Ascending aorta (tissue), 2 donors: ENCODE data around the gene AUTS2. TPM values are rescaled to one million over a fixed set of nuclear protein-coding genes. Genes with fewer than 3 reads are reported as not detected.

ENCODE experiments used
- DNase-seq, 2 donors: peaks; one replicate each; pipeline ENCODE4 v3.0.0-alpha.2; 2019; ENCODE audit warnings: low spot score in 2 of 2
- H3K27ac ChIP-seq, 2 donors: fragments of 200-600 bp; sonication (generic); one replicate each; pipeline ENCODE4 v1.5.1; 2016 to 2017; ENCODE audit warnings: mild to moderate bottlenecking in 1 of 2
- H3K27me3 ChIP-seq: fragments of 200-600 bp; sonication (generic); one replicate; pipeline ENCODE4 v1.5.1; 2017
- H3K36me3 ChIP-seq, 2 donors: fragments of 200-600 bp; sonication (generic); one replicate each; pipeline ENCODE4 v1.5.1; 2016
- H3K4me1 ChIP-seq, 2 donors: fragments of 200-600 bp; sonication (generic); one replicate each; pipeline ENCODE4 v1.5.1; 2016 to 2017; ENCODE audit warnings: mild to moderate bottlenecking in 1 of 2
- H3K4me3 ChIP-seq, 2 donors: fragments of 200-600 bp; sonication (generic); one replicate each; pipeline ENCODE4 v1.5.1; 2016 to 2017; ENCODE audit warnings: mild to moderate bottlenecking in 1 of 2
- H3K9me3 ChIP-seq, 2 donors: fragments of 200-600 bp; sonication (generic); one replicate each; pipeline ENCODE4 v1.5.1; 2016
- CTCF ChIP-seq, 3 experiments: fragments of 200-600 bp in 2 of 3; fragments of 450-650 bp in 1 of 3; sonication (generic) in 2 of 3; IDR thresholded peaks; one replicate each; pipeline ENCODE4 v1.5.1; 2016 to 2019; ENCODE audit warnings: antibody characterized with exemption in 3 of 3, mild to moderate bottlenecking in 1 of 3, moderate library complexity in 1 of 3
- intact Hi-C: fragments of 100-400 bp; cut with DNase I; formaldehyde crosslinking; loops from one replicate; pipeline ENCODE4 v1.15.1; 2023
- total RNA-seq: library from RNA; depleted of rRNA; stranded (reverse); fragments of >200 nt; gene quantifications from one replicate; pipeline ENCODE4 v1.1.0, GENCODE V29; 2016

The AUTS2 gene
- total RNA-seq, 1 donor from 2014 or later: 90.4 TPM

- DNase-seq: no peak
- intact Hi-C loops: no loop called here
- TF ChIP-seq CTCF (IDR thresholded peaks at IDR 0.05): no peak
- H3K27ac ChIP-seq: no peak overlapping the region
- H3K4me1 ChIP-seq: peaks cover 0 to 3% of the 10 kb centered on the region in 2 donors
- no peaks in the 10 kb centered on the region for H3K9me3 ChIP-seq
- no peak overlapping the region for H3K4me3 ChIP-seq
- no peaks in the 10 kb centered on the region for H3K36me3 ChIP-seq
- no peaks in the 10 kb centered on the region for H3K27me3 ChIP-seq
These were observed 1056.7 kb downstream of the AUTS2 start for GRCh38 chr7:70654979-70655378.

- Histone ChIP-seq H3K27ac (no peak overlapping the region), H3K36me3 (no peaks in the 10 kb centered on the region), H3K9me3 (no peaks in the 10 kb centered on the region), H3K4me1 (peaks cover 0 to 3% of the 10 kb centered on the region in 2 donors), H3K27me3 (no peaks in the 10 kb centered on the region), H3K4me3 (no peak overlapping the region)
- no peak for DNase-seq
- intact Hi-C loops: no loop called here
- no peak for TF ChIP-seq CTCF (IDR thresholded peaks at IDR 0.05)
These were observed 1057.4 kb downstream of the AUTS2 start for GRCh38 chr7:70655694-70656093.

GRCh38 chr7:70657571-70657970 lies 1059.3 kb downstream of the AUTS2 start:
- no peak overlapping the region for H3K4me3 ChIP-seq
- H3K9me3 ChIP-seq: no peaks in the 10 kb centered on the region
- H3K27me3 ChIP-seq: no peaks in the 10 kb centered on the region
- no peak overlapping the region for H3K27ac ChIP-seq
- no peak for DNase-seq
- intact Hi-C loops: no loop called here
- H3K36me3 ChIP-seq: no peaks in the 10 kb centered on the region
- no peak for TF ChIP-seq CTCF (IDR thresholded peaks at IDR 0.05)
- H3K4me1 ChIP-seq: peaks cover 0 to 3% of the 10 kb centered on the region in 2 donors

- peaks cover 0 to 3% of the 10 kb centered on the region in 2 donors for H3K4me1 ChIP-seq
- no peak overlapping the region for H3K27ac ChIP-seq
- no peak for DNase-seq
- no peak for TF ChIP-seq CTCF (IDR thresholded peaks at IDR 0.05)
- no peaks in the 10 kb centered on the region for H3K9me3 ChIP-seq
- intact Hi-C loops: no loop called here
- no peaks in the 10 kb centered on the region for H3K36me3 ChIP-seq
- H3K4me3 ChIP-seq: no peak overlapping the region
- no peaks in the 10 kb centered on the region for H3K27me3 ChIP-seq
These were observed 1059.8 kb downstream of the AUTS2 start for GRCh38 chr7:70657989-70658632.

- Histone ChIP-seq H3K27me3 (no peaks in the 10 kb centered on the region), H3K36me3 (no peaks in the 10 kb centered on the region), H3K4me3 (no peak overlapping the region), H3K9me3 (no peaks in the 10 kb centered on the region), H3K27ac (no peak overlapping the region), H3K4me1 (peaks cover 0 to 3% of the 10 kb centered on the region in 2 donors)
- TF ChIP-seq CTCF (IDR thresholded peaks at IDR 0.05): no peak
- no peak for DNase-seq
- intact Hi-C loops: no loop called here
These were observed 1061.0 kb downstream of the AUTS2 start for GRCh38 chr7:70659263-70659662.
